IPS DF 6.9 (cell line): ENCODE data around the gene VWA8.
"Not testable (repeated sequence)": the region's sequence is repeated elsewhere in the genome, so short reads cannot be mapped to it uniquely, and the experiment has no call there.

ENCODE experiments used
- DNase-seq: peaks from one replicate; pipeline ENCODE4 v3.0.0-alpha.2; 2013; ENCODE audit warnings: low read depth, low spot score
- H3K27ac ChIP-seq: one replicate; pipeline ENCODE4 v1.5.1; 2013; ENCODE audit warnings: low read length, control low read depth
- H3K27me3 ChIP-seq: 2 replicates; pipeline ENCODE4 v1.6.1; 2013; ENCODE audit warnings: mild to moderate bottlenecking, low read length; ENCODE audit not compliant: control insufficient read depth, insufficient read depth
- H3K36me3 ChIP-seq: 2 replicates; pipeline ENCODE4 v1.6.1; 2013; ENCODE audit warnings: low read length; ENCODE audit not compliant: control insufficient read depth, insufficient read depth
- H3K4me1 ChIP-seq: 2 replicates; pipeline ENCODE4 v1.6.1; 2013; ENCODE audit warnings: low read length; ENCODE audit not compliant: control insufficient read depth, insufficient read depth
- H3K4me3 ChIP-seq: 2 replicates; pipeline ENCODE4 v1.5.1; 2013; ENCODE audit warnings: mild to moderate bottlenecking, low read length
- H3K9me3 ChIP-seq: 2 replicates; pipeline ENCODE4 v1.6.1; 2013; ENCODE audit warnings: low read length, inconsistent platforms; ENCODE audit not compliant: control insufficient read depth, insufficient read depth
- whole genome bisulfite sequencing: extraction: QIAGEN DNeasy Blood & Tissue Kit; methylation state at CpG from one replicate; pipeline ENCODE4 v1.1.7; 2013; ENCODE audit warnings: mixed read lengths, missing lambda C conversion rate; ENCODE audit not compliant: insufficient read length, insufficient coverage; 5-methylcytosine and 5-hydroxymethylcytosine counted together

Gene VWA8

GRCh38 chr13:41969072-41969471, 8.2 kb upstream of the VWA8 start:
- H3K36me3 ChIP-seq = no peaks in the 10 kb centered on the region
- no peak for DNase-seq
- 0 out of 2 replicates have a peak, but pooled peaks cover 1% of the 10 kb centered on the region for H3K4me1 ChIP-seq
- H3K27ac ChIP-seq = no peak overlapping the region
- H3K4me3 ChIP-seq = no peak overlapping the region
- H3K9me3 ChIP-seq = no peaks in the 10 kb centered on the region
- H3K27me3 ChIP-seq = no peaks in the 10 kb centered on the region
- no CpG with 5 or more reads among the region's 4 CpGs for WGBS

DNA sequence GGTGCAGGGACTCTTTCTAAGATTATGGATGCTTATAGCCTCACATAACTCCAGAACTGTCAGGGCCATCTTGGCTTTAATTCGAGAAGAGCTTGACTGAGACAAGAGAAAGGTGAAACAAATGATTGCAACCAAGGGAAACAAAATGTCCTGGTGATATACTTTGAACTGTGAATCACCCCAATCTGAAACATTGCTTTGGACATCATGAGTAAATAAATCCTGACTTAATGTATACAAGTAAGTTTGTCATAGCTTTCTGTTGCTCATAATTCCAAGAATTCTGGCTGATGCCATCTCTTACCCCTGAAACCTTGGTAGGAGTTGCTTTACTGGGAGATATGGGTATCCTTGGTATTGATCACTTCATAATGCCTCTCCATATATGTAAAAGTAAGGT, 5.8 kb upstream of the VWA8 start:
- Histone ChIP-seq H3K9me3 (no peaks in the 10 kb centered on the region), H3K27ac (no peak overlapping the region), H3K4me1 (no peaks in the 10 kb centered on the region; the same call in 1 of the 2 replicates), H3K4me3 (no peak overlapping the region), H3K36me3 (no peaks in the 10 kb centered on the region), H3K27me3 (no peaks in the 10 kb centered on the region)
- DNase-seq = no peak
- no CpG with 5 or more reads among the region's 1 CpG for WGBS

GRCh38 chr13:41962994-41963393, 2.1 kb upstream of the VWA8 start:
- DNase-seq = no peak
- no CpG with 5 or more reads among the region's 1 CpG for WGBS
- H3K27ac ChIP-seq = no peak overlapping the region
- no peaks in the 10 kb centered on the region for H3K27me3 ChIP-seq
- no peaks in the 10 kb centered on the region for H3K9me3 ChIP-seq
- H3K4me1 ChIP-seq = no peaks in the 10 kb centered on the region; the same call in 1 of the 2 replicates
- no peak overlapping the region for H3K4me3 ChIP-seq
- H3K36me3 ChIP-seq = no peaks in the 10 kb centered on the region

- no peaks in the 10 kb centered on the region for H3K9me3 ChIP-seq
- H3K27me3 ChIP-seq = no peaks in the 10 kb centered on the region
- H3K27ac ChIP-seq = no peak overlapping the region
- no CpG with 5 or more reads among the region's 6 CpGs for WGBS
- H3K4me3 ChIP-seq = peak overlapping the region; percentile 94; the same call in 1 of the 2 replicates
- DNase-seq = no peak
- no peaks in the 10 kb centered on the region; the same call in 1 of the 2 replicates for H3K4me1 ChIP-seq
- H3K36me3 ChIP-seq = no peaks in the 10 kb centered on the region
Observed at GRCh38 chr13:41961466-41961760, 504 bp upstream of the VWA8 start.

- H3K27ac ChIP-seq = no peak overlapping the region
- H3K27me3 ChIP-seq = no peaks in the 10 kb centered on the region
- H3K36me3 ChIP-seq = no peaks in the 10 kb centered on the region
- no peaks in the 10 kb centered on the region for H3K9me3 ChIP-seq
- H3K4me3 ChIP-seq = peak overlapping the region; percentile 94
- no CpG with 5 or more reads among the region's 9 CpGs for WGBS
- H3K4me1 ChIP-seq = no peaks in the 10 kb centered on the region; the same call in 1 of the 2 replicates
- DNase-seq = no peak
Observed at GRCh38 chr13:41960211-41960636, 685 bp downstream of the VWA8 start.

DNA sequence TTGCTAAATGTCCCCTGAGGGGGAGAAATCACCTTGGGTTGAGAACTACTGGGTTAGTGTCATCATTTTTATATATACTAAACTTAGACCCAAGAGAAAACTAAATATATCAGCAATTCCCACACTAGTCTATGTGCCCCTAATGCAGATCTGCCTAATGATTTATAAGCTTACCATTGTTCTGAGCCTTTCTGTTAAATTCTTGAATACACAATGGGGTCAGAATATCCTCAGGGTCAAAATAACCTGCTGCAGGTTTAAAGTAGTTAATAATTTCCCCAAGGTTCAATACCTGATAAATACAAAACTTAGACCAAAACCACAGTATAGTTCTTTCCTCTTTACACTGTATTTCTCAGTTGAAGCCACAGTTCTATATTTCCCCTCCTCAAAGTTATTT, 4.6 kb downstream of the VWA8 start:
- Histone ChIP-seq H3K4me3 (no peak overlapping the region), H3K36me3 (no peaks in the 10 kb centered on the region), H3K4me1 (no peaks in the 10 kb centered on the region), H3K9me3 (no peaks in the 10 kb centered on the region), H3K27me3 (no peaks in the 10 kb centered on the region), H3K27ac (no peak overlapping the region)
- no peak for DNase-seq

DNA sequence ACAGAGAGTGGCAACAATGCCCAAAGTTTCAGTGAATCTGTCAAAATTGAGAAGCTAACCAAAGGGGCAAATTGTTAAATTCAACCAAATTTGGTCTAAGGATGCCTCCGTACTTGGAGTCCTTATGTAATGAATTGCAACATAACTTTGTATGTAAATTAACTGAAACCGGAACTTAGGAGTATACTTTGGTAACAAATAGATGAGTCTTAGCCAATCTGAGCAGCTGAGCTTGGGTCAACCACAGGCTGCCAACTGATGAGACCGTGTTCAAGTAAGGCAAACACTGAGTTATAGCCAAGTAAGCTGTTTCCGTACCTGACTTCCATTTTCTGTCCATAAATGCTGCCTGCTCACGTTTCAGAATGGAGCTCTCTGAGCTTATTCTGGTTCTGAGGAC, 5.3 kb downstream of the VWA8 start:
- no peaks in the 10 kb centered on the region for H3K36me3 ChIP-seq
- no peaks in the 10 kb centered on the region for H3K4me1 ChIP-seq
- WGBS = no CpG with 5 or more reads among the region's 5 CpGs
- H3K27ac ChIP-seq = no peak overlapping the region
- no peak overlapping the region for H3K4me3 ChIP-seq
- H3K9me3 ChIP-seq = no peaks in the 10 kb centered on the region
- no peaks in the 10 kb centered on the region for H3K27me3 ChIP-seq
- DNase-seq = no peak

GRCh38 chr13:41954226-41954625, 6.7 kb downstream of the VWA8 start:
- no peaks in the 10 kb centered on the region for H3K9me3 ChIP-seq
- no CpG with 5 or more reads among the region's 1 CpG for WGBS
- H3K27ac ChIP-seq = no peak overlapping the region
- no peak overlapping the region for H3K4me3 ChIP-seq
- H3K4me1 ChIP-seq = no peaks in the 10 kb centered on the region
- H3K27me3 ChIP-seq = no peaks in the 10 kb centered on the region
- H3K36me3 ChIP-seq = no peaks in the 10 kb centered on the region
- no peak for DNase-seq

DNA sequence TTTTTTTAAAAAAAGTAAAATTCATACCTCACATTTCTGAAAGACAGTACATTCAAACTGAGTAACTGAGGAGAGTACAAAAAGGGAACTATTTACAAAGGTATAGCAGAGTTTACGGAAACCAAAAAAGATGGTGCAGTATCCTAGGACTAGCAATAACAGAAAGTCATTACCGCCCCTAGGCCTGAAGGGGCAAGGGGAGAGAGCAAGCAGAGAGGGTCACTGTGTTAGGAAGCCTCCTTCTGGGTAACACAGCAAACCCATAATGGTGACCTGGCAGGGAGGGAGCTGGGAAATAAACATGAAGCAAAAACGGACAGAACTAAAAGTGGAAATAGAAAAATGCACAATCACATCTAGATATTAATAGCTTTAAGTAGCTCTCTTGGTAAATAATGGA, 8.2 kb downstream of the VWA8 start:
- no peak overlapping the region for H3K4me3 ChIP-seq
- H3K9me3 ChIP-seq = no peaks in the 10 kb centered on the region
- H3K27me3 ChIP-seq = no peaks in the 10 kb centered on the region
- no peaks in the 10 kb centered on the region for H3K36me3 ChIP-seq
- no CpG with 5 or more reads among the region's 3 CpGs for WGBS
- no peak for DNase-seq
- H3K27ac ChIP-seq = no peak overlapping the region
- H3K4me1 ChIP-seq = no peaks in the 10 kb centered on the region

- H3K9me3 ChIP-seq, H3K4me3 ChIP-seq, DNase-seq, H3K36me3 ChIP-seq, H3K4me1 ChIP-seq, H3K27me3 ChIP-seq, H3K27ac ChIP-seq: not testable (repeated sequence)
- WGBS = no CpG with 5 or more reads among the region's 1 CpG
Observed at GRCh38 chr13:41949104-41949503, 11.8 kb downstream of the VWA8 start.

DNA sequence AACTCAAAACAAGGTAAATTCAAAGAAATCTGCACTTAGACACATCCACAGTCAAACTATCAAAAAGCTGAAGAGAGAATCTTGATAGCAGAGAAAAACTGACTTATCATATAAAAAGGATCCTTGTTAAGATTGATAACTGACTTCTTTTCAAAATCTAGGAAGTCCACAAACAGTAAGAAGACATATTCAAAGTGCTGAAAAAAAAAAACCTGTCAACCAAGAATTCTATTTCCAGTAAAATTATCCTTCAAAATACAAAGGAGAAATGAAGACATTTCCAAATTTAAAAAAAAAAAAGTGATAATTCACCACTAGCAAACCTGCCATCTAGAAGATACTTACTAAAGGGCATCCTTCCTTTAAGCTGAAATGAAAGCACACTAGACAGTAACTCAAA, 15.0 kb downstream of the VWA8 start:
- Histone ChIP-seq H3K9me3 (no peaks in the 10 kb centered on the region), H3K4me1 (no peaks in the 10 kb centered on the region; the same call in 1 of the 2 replicates), H3K27ac (no peak overlapping the region), H3K36me3 (no peaks in the 10 kb centered on the region), H3K27me3 (no peaks in the 10 kb centered on the region), H3K4me3 (no peak overlapping the region)
- DNase-seq = no peak
